ENCODE data around the gene CRYBG2.
"Not testable (repeated sequence)": the region's sequence is repeated elsewhere in the genome, so short reads cannot be mapped to it uniquely, and the experiment has no call there.

The CRYBG2 gene

GRCh38 chr1:26295194-26296138, 58.5 kb downstream of the CRYBG2 start:
- H3K36me3 ChIP-seq = peaks cover 9% of the 10 kb centered on the region
- no peak for TF ChIP-seq CTCF (IDR thresholded peaks at IDR 0.05)

GRCh38 chr1:26293911-26294463, 59.9 kb downstream of the CRYBG2 start:
- no peak for TF ChIP-seq CTCF (IDR thresholded peaks at IDR 0.05)
- H3K36me3 ChIP-seq = peaks cover 9% of the 10 kb centered on the region
- peaks cover 53 to 59% of the 10 kb centered on the region in 2 experiments for H3K4me1 ChIP-seq (ENCODE audit: control insufficient read depth in 1 of 2, insufficient read depth in 1 of 2, low read depth in 1 of 2, low read length in 1 of 2)
- no peak overlapping the region for H3K4me3 ChIP-seq (ENCODE audit: low read depth in 1 of 2, low read length in 1 of 2)
- no peaks in the 10 kb centered on the region for H3K27me3 ChIP-seq
- H3K9me3 ChIP-seq = no peaks in the 10 kb centered on the region
- no peak overlapping the region for H3K27ac ChIP-seq

More at GRCh38 chr1:26295194-26296138, 58.5 kb downstream of the CRYBG2 start:
- H3K27ac ChIP-seq = no peak overlapping the region
- H3K4me3 ChIP-seq (ENCODE audit: low read depth in 1 of 2, low read length in 1 of 2) = no peak overlapping the region
- no peaks in the 10 kb centered on the region for H3K27me3 ChIP-seq
- no peaks in the 10 kb centered on the region for H3K9me3 ChIP-seq
- H3K4me1 ChIP-seq (ENCODE audit: control insufficient read depth in 1 of 2, insufficient read depth in 1 of 2, low read depth in 1 of 2, low read length in 1 of 2) = peaks cover 38 to 44% of the 10 kb centered on the region in 2 experiments

GRCh38 chr1:26292735-26293134, 61.2 kb downstream of the CRYBG2 start:
- Histone ChIP-seq H3K4me1 (ENCODE audit: control insufficient read depth in 1 of 2, insufficient read depth in 1 of 2, low read depth in 1 of 2, low read length in 1 of 2) (peaks cover 57 to 59% of the 10 kb centered on the region in 2 experiments), H3K27ac (peak overlapping the region; percentile 100)
- H3K9me3 ChIP-seq; H3K36me3 ChIP-seq; H3K27me3 ChIP-seq; H3K4me3 ChIP-seq (ENCODE audit: low read depth in 1 of 2, low read length in 1 of 2): not testable (repeated sequence)

GRCh38 chr1:26291939-26292338, 62.0 kb downstream of the CRYBG2 start:
- peak overlapping the region; percentile 100 for H3K27ac ChIP-seq
- peaks cover 9% of the 10 kb centered on the region for H3K36me3 ChIP-seq
- peak overlapping the region in 1 of 2 experiments; percentile 56 for H3K4me3 ChIP-seq (ENCODE audit: low read depth in 1 of 2, low read length in 1 of 2)
- H3K27me3 ChIP-seq = no peaks in the 10 kb centered on the region
- H3K4me1 ChIP-seq (ENCODE audit: control insufficient read depth in 1 of 2, insufficient read depth in 1 of 2, low read depth in 1 of 2, low read length in 1 of 2) = peaks cover 63% of the 10 kb centered on the region in 2 experiments
- no peak for TF ChIP-seq CTCF (IDR thresholded peaks at IDR 0.05)
- no peaks in the 10 kb centered on the region for H3K9me3 ChIP-seq

GRCh38 chr1:26291433-26291832, 62.5 kb downstream of the CRYBG2 start:
- no peaks in the 10 kb centered on the region for H3K9me3 ChIP-seq
- H3K27me3 ChIP-seq = no peaks in the 10 kb centered on the region
- peaks cover 9% of the 10 kb centered on the region for H3K36me3 ChIP-seq
- peak overlapping the region; percentile 100 for H3K27ac ChIP-seq
- no peak for TF ChIP-seq CTCF (IDR thresholded peaks at IDR 0.05)
- H3K4me3 ChIP-seq (ENCODE audit: low read depth in 1 of 2, low read length in 1 of 2) = peak overlapping the region in 1 of 2 experiments; percentile 56
- H3K4me1 ChIP-seq (ENCODE audit: control insufficient read depth in 1 of 2, insufficient read depth in 1 of 2, low read depth in 1 of 2, low read length in 1 of 2) = peaks cover 68% of the 10 kb centered on the region in 2 experiments

GRCh38 chr1:26290882-26291261, 63.1 kb downstream of the CRYBG2 start:
- no peaks in the 10 kb centered on the region for H3K27me3 ChIP-seq
- no peak for TF ChIP-seq CTCF (IDR thresholded peaks at IDR 0.05)
- H3K9me3 ChIP-seq = no peaks in the 10 kb centered on the region
- peak overlapping the region; percentile 100 for H3K27ac ChIP-seq
- H3K4me1 ChIP-seq (ENCODE audit: control insufficient read depth in 1 of 2, insufficient read depth in 1 of 2, low read depth in 1 of 2, low read length in 1 of 2) = peaks cover 73 to 74% of the 10 kb centered on the region in 2 experiments
- H3K4me3 ChIP-seq (ENCODE audit: low read depth in 1 of 2, low read length in 1 of 2) = peak overlapping the region; percentile 36 to 56
- H3K36me3 ChIP-seq = peaks cover 5% of the 10 kb centered on the region

Measured in neutrophil (primary cell).